ENCODE data around the gene CDK4.
"Not testable (repeated sequence)": the region's sequence is repeated elsewhere in the genome, so short reads cannot be mapped to it uniquely, and the experiment has no call there.

The CDK4 gene

GRCh38 chr12:57731411-57732080 is 20.6 kb downstream of the CDK4 start:
- Mint-ChIP-seq H3K9me3 (no peaks in the 10 kb centered on the region), H3K4me3 (no peak overlapping the region), H3K27ac (no peak overlapping the region), H3K4me1 (peaks cover 11% of the 10 kb centered on the region), H3K27me3 (no peaks in the 10 kb centered on the region)
- DNase-seq (no peak), ATAC-seq (no peak)

GRCh38 chr12:57730336-57731067 is 21.6 kb downstream of the CDK4 start:
- no peaks in the 10 kb centered on the region for H3K9me3 Mint-ChIP-seq
- no peaks in the 10 kb centered on the region for H3K27me3 Mint-ChIP-seq
- DNase-seq (no peak), ATAC-seq (no peak)
- no peak overlapping the region for H3K4me3 Mint-ChIP-seq
- H3K27ac Mint-ChIP-seq: peak overlapping the region in 1 of 2 donors; percentile 72
- peaks cover 14% of the 10 kb centered on the region for H3K4me1 Mint-ChIP-seq

GRCh38 chr12:57729321-57729844 is 22.7 kb downstream of the CDK4 start:
- peak in 1 of 2 donors; percentile 8 for DNase-seq
- H3K9me3 Mint-ChIP-seq: no peaks in the 10 kb centered on the region
- H3K4me1 Mint-ChIP-seq: peaks cover 8% of the 10 kb centered on the region
- no peak for ATAC-seq
- no peaks in the 10 kb centered on the region for H3K27me3 Mint-ChIP-seq
- no peak overlapping the region for H3K4me3 Mint-ChIP-seq
- H3K27ac Mint-ChIP-seq: peak overlapping the region; percentile 2 to 79

- no peaks in the 10 kb centered on the region for H3K27me3 Mint-ChIP-seq
- peak overlapping the region in 1 of 2 donors; percentile 79 for H3K27ac Mint-ChIP-seq
- H3K4me3 Mint-ChIP-seq: no peak overlapping the region
- DNase-seq: peak in 1 of 2 donors; percentile 8
- no peak for ATAC-seq
- H3K4me1 Mint-ChIP-seq: peaks cover 8% of the 10 kb centered on the region
- H3K9me3 Mint-ChIP-seq: no peaks in the 10 kb centered on the region
These were observed 24.2 kb downstream of the CDK4 start for GRCh38 chr12:57727758-57728395.

GRCh38 chr12:57726884-57727757 is 25.0 kb downstream of the CDK4 start:
- DNase-seq: peak in 1 of 2 donors; percentile 12
- Mint-ChIP-seq H3K4me1 (peaks cover 8% of the 10 kb centered on the region), H3K27me3 (no peaks in the 10 kb centered on the region), H3K9me3 (no peaks in the 10 kb centered on the region), H3K4me3 (no peak overlapping the region), H3K27ac (peak overlapping the region in 1 of 2 donors; percentile 51)
- ATAC-seq: no peak

- H3K27me3 Mint-ChIP-seq: no peaks in the 10 kb centered on the region
- peak overlapping the region in 1 of 2 donors; percentile 75 for H3K27ac Mint-ChIP-seq
- peak overlapping the region in 1 of 2 donors; percentile 34 for H3K4me3 Mint-ChIP-seq
- peak; percentile 52 for ATAC-seq
- no peak for DNase-seq
- peaks cover 12% of the 10 kb centered on the region for H3K4me1 Mint-ChIP-seq
- H3K9me3 Mint-ChIP-seq: no peaks in the 10 kb centered on the region
These were observed 25.8 kb downstream of the CDK4 start for GRCh38 chr12:57726151-57726883.

- Mint-ChIP-seq H3K4me1 (peaks cover 12% of the 10 kb centered on the region), H3K27ac (peak overlapping the region in 1 of 2 donors; percentile 75), H3K4me3 (no peak overlapping the region), H3K9me3 (no peaks in the 10 kb centered on the region), H3K27me3 (no peaks in the 10 kb centered on the region)
- DNase-seq: no peak
- ATAC-seq: no peak
These were observed 26.3 kb downstream of the CDK4 start for GRCh38 chr12:57725851-57726150.

GRCh38 chr12:57724936-57725740 is 27.0 kb downstream of the CDK4 start:
- ATAC-seq (no peak), DNase-seq (no peak)
- Mint-ChIP-seq H3K4me1 (peaks cover 12% of the 10 kb centered on the region), H3K27me3 (no peaks in the 10 kb centered on the region), H3K27ac (peak overlapping the region in 1 of 2 donors; percentile 51), H3K9me3 (no peaks in the 10 kb centered on the region), H3K4me3 (no peak overlapping the region)

GRCh38 chr12:57724003-57724935 is 27.8 kb downstream of the CDK4 start:
- Mint-ChIP-seq H3K9me3 (no peaks in the 10 kb centered on the region), H3K27me3 (no peaks in the 10 kb centered on the region), H3K4me1 (peaks cover 12% of the 10 kb centered on the region), H3K27ac (no peak overlapping the region), H3K4me3 (no peak overlapping the region)
- ATAC-seq (no peak), DNase-seq (no peak)

- Mint-ChIP-seq H3K4me1 (peaks cover 12% of the 10 kb centered on the region), H3K27me3 (no peaks in the 10 kb centered on the region), H3K27ac (no peak overlapping the region), H3K9me3 (no peaks in the 10 kb centered on the region), H3K4me3 (no peak overlapping the region)
- no peak for DNase-seq
- ATAC-seq: no peak
These were observed 28.5 kb downstream of the CDK4 start for GRCh38 chr12:57723630-57723962.

GRCh38 chr12:57722716-57723629 is 29.1 kb downstream of the CDK4 start:
- H3K4me3 Mint-ChIP-seq: no peak overlapping the region
- peaks cover 12% of the 10 kb centered on the region for H3K4me1 Mint-ChIP-seq
- ATAC-seq: no peak
- H3K9me3 Mint-ChIP-seq: no peaks in the 10 kb centered on the region
- H3K27ac Mint-ChIP-seq: no peak overlapping the region
- DNase-seq: no peak
- H3K27me3 Mint-ChIP-seq: no peaks in the 10 kb centered on the region

- H3K4me3 Mint-ChIP-seq, ATAC-seq, DNase-seq, H3K27me3 Mint-ChIP-seq, H3K9me3 Mint-ChIP-seq: not testable (repeated sequence)
- Mint-ChIP-seq H3K27ac (peak overlapping the region; percentile 31 to 57), H3K4me1 (peaks cover 12% of the 10 kb centered on the region)
These were observed 30.1 kb downstream of the CDK4 start for GRCh38 chr12:57721846-57722608.
